ENCODE results near the gene CTBP2. TPM values are rescaled to one million over a fixed set of nuclear protein-coding genes. Genes with fewer than 3 reads are reported as not detected.

Gene CTBP2
- total and polyA plus RNA-seq, 10 of the 15 experiments (the other 5 are each of a cell fraction or from before 2014, with no cell fraction given) = 0.02 to 0.72 (median 0.06) TPM; not detected in 2

GRCh38 chr10:125048094-125048864, 112.1 kb downstream of the CTBP2 start (continued):
- no peak for TF ChIP-seq REST (IDR thresholded peaks at IDR 0.05; ENCODE audit: low read depth, low read length)
- TF ChIP-seq CEBPB (IDR thresholded peaks at IDR 0.05; ENCODE audit: borderline replicate concordance in 1 of 2, low read depth in 2 of 2, low read length in 2 of 2) = no peak
- TF ChIP-seq SIX5 (IDR thresholded peaks at IDR 0.05; ENCODE audit: low read depth, low read length, severe bottlenecking) = no peak
- TF ChIP-seq E4F1 (IDR thresholded peaks at IDR 0.05; ENCODE audit: borderline replicate concordance, partially characterized antibody) = no peak
- TF ChIP-seq RELB (IDR thresholded peaks at IDR 0.05; ENCODE audit: low read depth) = no peak
- TF ChIP-seq PAX5 (IDR thresholded peaks at IDR 0.05; ENCODE audit: borderline replicate concordance, low read depth, low read length) = no peak
- TF ChIP-seq CHD1 (IDR thresholded peaks at IDR 0.05; ENCODE audit: low read depth, low read length) = no peak
- no peak for TF ChIP-seq BCL3 (IDR thresholded peaks at IDR 0.05; ENCODE audit: borderline replicate concordance, insufficient read depth, low read depth, low read length, poor library complexity, severe bottlenecking)
- no peak for TF ChIP-seq MYB (IDR thresholded peaks at IDR 0.05; ENCODE audit: borderline replicate concordance, low read depth, low read length)
- no peak for TF ChIP-seq PRDM15 (CRISPR knock-in tag; IDR thresholded peaks at IDR 0.05)
- TF ChIP-seq CTCF (IDR thresholded peaks at IDR 0.05 in 2 of 3, conservative IDR thresholded peaks at IDR 0.05 in 1 of 3; ENCODE audit: control insufficient read depth in 2 of 3, extremely low read depth in 1 of 3, insufficient read depth in 1 of 3, low read depth in 3 of 3, low read length in 3 of 3) = peak; percentile 95 to 96 (median 95)

Measured in GM12878 (cell line).